CD4-positive, alpha-beta T cell treated with Interleukin-1 beta for 1 hour (primary cell): ENCODE measurements around the gene CBR1.
"Not testable (repeated sequence)": the region's sequence is repeated elsewhere in the genome, so short reads cannot be mapped to it uniquely, and the experiment has no call there.

ENCODE experiments used
- DNase-seq, 2 donors: peaks; one replicate each; pipeline ENCODE4 v3.0.0-alpha.2; 2020 to 2022

The CBR1 gene

DNA sequence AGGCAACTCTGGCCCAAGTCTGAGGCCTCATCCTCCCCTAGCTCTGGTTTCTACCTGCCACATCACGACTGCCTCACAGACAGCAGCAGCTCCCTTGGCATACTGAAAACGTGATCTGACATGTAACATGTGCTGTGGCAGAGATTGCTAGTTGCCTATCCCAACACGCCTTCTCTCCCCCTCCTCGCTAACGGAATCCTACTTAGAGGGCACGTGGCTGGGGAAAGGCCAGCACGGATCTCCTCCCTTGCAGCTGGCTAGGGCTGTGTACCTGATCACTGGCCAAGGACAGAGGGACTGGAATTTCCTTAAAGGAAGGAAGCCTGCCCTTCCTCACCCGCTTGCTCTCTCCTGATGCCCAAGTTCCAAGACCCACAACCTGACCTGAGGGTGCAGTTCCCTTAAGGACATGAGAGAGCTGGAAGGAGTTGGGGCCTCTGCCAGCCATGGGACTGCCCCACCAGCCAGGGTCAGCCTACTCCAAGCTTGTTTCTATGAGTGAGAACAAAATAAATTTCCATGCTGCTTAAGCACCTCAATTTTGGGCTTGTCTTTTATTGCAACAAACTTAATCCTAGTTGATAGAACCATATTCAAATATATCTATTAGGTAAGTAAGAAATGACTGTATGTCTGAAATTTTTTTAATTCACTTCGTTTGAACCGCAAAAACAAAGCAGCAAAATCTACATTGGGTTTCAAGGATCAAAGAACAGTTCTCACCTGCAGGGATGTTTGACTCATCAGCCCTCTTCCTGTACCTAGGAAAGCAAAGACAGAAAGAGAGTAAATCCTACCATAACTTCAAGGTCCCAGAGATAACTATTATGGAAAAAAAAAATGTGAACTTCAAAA is 16.7 kb upstream of the CBR1 start:
- DNase-seq = no peak

- no peak for DNase-seq
Observed at GRCh38 chr21:36053715-36054062, 16.1 kb upstream of the CBR1 start.

DNA sequence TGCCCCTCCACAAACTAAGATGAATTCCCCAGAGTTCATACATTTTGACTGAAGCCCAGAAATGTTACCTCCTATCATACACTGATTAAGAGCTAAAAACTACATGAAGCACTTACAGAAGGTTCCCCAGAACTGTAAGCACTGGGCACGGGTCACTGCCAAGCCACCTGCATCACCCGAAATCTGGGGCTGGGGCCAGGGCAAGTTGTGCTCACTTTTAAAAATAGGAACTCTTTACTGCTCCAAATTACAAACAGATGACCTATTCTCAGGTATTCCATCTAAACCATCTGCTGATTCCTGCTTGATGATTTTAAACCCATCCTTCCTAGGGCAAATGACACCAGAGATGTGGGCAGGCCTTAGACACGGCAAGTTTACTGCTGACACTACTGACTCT is 14.3 kb upstream of the CBR1 start:
- no peak for DNase-seq

DNA sequence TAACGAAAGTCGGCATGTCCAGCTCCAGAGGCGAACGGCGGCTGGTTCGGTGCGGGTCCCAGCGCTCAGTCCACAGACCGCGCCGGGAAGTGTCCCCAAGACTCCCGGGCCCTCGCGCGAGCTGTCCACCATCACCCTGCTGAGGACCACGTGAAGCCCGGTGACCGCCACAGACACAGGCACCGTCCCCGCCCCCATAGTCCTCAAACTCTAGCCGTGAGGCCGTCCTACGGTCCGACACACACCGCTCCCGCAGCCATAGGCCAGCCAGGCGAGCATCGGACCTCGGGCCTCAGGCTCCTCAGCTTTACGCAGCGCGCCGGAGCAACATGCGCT is 10.0 kb upstream of the CBR1 start:
- DNase-seq = no peak

GRCh38 chr21:36060159-36060921 is 9.5 kb upstream of the CBR1 start, which contains the start of gene SETD4:
Gene SETD4, minus strand, starts transcription at chr21:36060526. Its CDS starts 1,638 bp downstream, at chr21:36058888.
- DNase-seq = peak; percentile 92

DNA sequence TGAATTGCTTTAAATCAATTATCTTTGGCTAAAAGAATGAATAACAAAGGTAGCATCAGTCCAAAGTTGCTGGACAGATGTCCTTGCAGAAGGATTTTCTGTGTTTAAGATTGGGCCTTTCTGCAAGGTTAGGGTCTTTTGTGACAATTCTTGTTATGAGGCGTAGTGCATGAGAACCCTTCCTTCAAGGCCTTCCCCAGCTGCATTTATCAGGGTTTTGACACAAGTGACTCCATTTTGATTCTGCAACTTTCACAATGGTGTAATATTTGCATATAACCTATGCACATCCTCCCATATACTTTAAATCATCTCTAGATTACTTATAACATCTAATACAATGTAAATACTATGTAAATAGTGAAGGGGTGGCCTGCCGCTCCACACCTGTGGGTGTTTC is 8.4 kb upstream of the CBR1 start:
- no peak for DNase-seq

GRCh38 chr21:36063375-36064084 is 6.3 kb upstream of the CBR1 start:
- DNase-seq = no peak

DNA sequence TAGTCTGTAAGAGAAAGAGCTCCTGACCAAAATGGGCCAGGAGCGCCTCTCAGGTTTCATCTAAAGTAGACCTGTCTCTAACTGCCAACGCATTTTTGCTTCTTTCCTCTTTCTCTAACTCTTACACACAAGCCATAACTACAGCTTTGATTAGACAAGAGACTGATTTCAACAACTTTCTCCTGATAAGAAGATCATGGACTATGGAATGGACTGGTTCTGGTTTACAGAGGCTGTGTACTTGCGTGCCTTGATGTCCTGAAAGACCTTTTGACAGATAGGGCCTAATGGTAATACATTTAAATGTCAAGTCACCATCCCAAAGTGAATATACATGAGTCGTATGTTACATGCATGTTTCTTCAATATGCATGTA is 5.8 kb upstream of the CBR1 start:
- DNase-seq = no peak

DNA sequence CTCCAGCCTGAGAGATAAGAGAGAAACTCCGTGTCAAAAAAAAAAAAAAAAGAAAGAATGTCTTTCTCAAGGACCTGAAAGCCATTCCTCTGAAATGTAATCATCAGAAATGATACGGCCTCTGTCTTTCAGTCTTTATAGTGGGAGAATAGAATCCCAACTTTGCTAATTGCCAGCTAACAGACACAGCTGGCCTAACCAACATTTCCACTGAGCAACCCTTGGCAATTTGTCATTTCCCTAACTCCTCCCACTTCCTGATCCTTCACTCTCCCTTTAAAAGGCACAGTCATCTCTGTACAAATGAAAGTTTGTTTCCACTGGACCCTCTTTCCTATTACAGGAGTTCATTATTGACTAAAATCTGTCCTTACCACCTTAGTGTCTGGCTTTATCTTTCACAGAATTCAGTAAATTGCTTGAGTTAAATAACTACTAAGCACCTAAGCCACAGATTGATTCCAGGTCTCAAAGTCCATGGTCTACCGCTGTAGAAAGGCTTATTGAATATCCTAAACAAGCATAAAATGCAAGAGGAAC is 4.3 kb upstream of the CBR1 start:
- no peak for DNase-seq

- no peak for DNase-seq
Observed at GRCh38 chr21:36068748-36069398, 951 bp upstream of the CBR1 start.

DNA sequence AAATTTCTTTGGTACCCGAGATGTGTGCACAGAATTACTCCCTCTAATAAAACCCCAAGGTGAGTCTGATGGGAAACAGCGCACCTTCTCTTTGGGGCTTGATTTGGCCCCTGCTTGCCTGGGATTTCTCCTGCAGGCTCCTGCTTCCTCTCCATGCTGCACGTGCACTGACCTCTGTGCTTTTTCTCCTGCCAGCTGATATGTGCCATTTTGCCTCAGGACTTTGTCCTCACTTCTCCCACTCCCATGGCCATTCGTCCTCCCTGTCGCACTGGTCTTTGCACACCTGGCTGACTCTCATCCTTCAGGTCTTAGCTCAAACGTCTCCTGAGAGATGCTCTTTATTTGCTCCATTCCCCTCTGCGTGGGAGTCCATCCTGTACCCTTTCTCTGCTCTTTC is 1.2 kb downstream of the CBR1 start:
- no peak for DNase-seq

DNA sequence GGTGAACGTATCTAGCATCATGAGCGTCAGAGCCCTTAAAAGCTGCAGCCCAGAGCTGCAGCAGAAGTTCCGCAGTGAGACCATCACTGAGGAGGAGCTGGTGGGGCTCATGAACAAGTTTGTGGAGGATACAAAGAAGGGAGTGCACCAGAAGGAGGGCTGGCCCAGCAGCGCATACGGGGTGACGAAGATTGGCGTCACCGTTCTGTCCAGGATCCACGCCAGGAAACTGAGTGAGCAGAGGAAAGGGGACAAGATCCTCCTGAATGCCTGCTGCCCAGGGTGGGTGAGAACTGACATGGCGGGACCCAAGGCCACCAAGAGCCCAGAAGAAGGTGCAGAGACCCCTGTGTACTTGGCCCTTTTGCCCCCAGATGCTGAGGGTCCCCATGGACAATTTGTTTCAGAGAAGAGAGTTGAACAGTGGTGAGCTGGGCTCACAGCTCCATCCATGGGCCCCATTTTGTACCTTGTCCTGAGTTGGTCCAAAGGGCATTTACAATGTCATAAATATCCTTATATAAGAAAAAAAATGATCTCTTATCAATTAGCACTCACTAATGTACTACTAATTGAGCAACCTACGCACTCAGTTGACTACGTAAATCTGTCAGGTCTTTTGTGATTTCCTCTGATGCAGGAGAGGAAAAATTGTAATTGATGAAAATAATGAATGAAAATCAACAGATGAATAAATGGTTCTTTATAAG is 2.8 kb downstream of the CBR1 start:
- DNase-seq = no peak

GRCh38 chr21:36073181-36073580 is 3.4 kb downstream of the CBR1 start:
- DNase-seq = no peak

GRCh38 chr21:36073911-36074310 is 4.1 kb downstream of the CBR1 start:
- DNase-seq = not testable (repeated sequence)

DNA sequence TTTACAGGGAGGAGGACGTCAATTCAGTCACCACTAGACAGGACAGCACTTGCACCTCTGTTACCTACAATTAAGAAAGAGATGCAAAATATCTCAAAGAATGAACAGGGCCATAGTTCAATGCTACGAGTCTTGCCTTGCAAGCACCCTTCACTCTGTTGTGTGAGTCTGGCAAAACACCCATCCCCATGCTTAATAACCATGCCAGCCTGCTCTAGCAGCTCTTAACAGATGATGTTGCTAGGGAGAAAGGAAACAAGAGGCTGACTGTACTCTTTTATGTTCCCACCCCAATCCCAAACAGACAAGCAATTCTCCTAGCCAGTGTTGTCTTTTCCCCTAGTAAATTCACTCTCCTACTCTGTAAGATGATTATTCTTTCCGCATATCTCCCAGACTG is 5.3 kb downstream of the CBR1 start:
- DNase-seq = no peak

DNA sequence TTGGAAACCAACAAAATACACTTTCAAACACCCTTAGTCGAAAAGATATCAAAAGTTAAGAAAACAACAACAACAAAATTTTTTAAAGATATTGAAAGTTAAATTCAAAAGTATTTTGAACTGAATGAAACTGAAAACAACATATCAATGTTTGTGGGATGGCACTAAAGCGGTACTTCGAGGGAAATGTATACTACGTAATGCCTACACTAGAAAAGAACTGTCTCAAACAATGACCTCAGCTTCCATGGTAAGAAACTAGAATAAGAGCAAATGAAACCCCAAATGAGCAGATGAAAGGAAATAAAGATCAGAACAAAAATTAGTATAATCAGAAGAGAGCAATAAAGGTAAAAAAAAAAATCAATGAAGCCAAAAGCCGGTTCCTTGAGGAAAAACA is 6.1 kb downstream of the CBR1 start:
- DNase-seq = no peak

DNA sequence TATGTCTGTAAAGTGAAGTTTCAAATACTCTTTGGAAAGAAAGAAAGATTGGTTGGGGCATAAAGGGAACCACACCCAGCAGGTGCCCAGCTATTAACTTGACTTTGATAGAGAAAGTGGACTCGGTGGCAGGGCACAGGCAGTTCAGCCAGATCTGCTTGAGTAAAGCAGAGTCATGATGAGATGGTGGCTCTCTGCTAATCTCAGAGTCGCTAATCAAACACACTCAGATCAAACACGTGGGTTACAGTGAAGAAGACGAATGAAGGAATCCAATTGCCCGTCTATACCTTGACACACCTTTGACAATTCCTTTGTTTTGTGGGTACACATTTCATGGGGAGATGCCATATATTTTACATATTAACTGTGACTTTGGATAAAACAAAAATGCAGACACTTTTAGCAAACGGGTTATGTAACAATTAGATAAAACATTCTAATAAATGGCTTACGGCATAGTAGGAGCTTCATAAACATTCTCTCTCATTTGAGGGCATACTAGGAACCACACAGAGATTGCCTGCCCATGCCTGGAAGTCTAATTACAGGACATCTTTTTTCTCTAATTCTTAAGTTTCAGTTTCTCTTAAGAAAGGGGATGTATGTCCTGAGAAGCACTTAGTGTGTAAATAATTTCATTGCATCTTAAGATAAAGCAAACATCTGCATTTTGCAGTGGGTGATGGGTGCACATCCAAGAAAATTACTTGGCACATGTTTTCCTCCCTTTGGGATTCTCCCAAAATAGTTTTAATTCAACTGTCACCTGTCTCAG is 7.2 kb downstream of the CBR1 start:
- DNase-seq = no peak

- DNase-seq = no peak
Observed at GRCh38 chr21:36077758-36078157, 7.9 kb downstream of the CBR1 start.

GRCh38 chr21:36079010-36079649 is 9.3 kb downstream of the CBR1 start:
- peak; percentile 29 to 36 for DNase-seq

DNA sequence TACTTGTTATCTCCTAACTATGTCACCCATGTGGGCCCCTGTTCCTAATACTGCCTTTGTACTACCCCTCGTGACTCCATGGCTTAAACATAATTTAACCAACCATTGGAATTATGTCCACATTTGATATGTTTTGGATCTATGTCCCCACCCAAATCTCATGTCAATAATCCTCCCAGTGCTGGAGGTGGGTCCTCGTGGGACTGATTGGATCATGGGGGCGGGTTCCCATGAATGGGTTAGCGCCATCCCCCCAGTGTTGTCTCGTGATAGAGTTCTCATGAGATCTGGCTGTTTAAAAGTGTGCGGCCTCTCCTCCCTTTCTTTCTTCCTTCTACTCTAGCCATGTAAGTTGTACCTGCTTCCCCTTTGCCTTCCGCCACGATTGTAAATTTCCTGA is 9.8 kb downstream of the CBR1 start:
- DNase-seq = no peak

DNA sequence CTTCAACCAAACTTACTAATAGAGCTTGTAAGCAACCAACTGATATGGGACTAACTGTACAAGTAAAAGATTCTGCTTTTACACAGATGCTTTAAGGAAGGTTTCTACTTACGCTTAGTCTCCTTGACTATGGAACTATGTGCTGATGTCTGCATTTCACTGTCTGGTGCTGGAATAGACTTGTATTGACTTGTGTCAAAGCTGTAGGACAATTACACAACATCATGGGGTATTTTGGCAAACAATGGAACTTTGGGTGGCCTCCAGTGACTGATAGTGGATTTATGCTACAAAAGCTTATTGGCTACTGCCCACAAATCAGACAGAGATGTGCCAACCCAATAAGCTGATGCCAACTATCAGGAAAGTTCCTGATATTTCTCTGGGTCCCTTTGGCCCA is 10.6 kb downstream of the CBR1 start:
- no peak for DNase-seq
